ENCODE measurements around the gene CHRM4. TPM values are rescaled to one million over a fixed set of nuclear protein-coding genes. Genes with fewer than 3 reads are reported as not detected.
A peak's percentile ranks its signal among the peaks of the same experiment; 100 is the strongest.

The CHRM4 gene
- total RNA-seq, 1 donor from 2014 or later = 0.35 TPM

- no peak overlapping the region for H3K4me3 Mint-ChIP-seq
- ATAC-seq (ENCODE audit: low read depth) = no peak
- no peaks in the 10 kb centered on the region for H3K27me3 Mint-ChIP-seq
- CTCF ChIA-PET = no interaction called here
- no peaks in the 10 kb centered on the region for H3K4me1 Mint-ChIP-seq
- no peak for DNase-seq
- TF ChIP-seq, protein P1, sequence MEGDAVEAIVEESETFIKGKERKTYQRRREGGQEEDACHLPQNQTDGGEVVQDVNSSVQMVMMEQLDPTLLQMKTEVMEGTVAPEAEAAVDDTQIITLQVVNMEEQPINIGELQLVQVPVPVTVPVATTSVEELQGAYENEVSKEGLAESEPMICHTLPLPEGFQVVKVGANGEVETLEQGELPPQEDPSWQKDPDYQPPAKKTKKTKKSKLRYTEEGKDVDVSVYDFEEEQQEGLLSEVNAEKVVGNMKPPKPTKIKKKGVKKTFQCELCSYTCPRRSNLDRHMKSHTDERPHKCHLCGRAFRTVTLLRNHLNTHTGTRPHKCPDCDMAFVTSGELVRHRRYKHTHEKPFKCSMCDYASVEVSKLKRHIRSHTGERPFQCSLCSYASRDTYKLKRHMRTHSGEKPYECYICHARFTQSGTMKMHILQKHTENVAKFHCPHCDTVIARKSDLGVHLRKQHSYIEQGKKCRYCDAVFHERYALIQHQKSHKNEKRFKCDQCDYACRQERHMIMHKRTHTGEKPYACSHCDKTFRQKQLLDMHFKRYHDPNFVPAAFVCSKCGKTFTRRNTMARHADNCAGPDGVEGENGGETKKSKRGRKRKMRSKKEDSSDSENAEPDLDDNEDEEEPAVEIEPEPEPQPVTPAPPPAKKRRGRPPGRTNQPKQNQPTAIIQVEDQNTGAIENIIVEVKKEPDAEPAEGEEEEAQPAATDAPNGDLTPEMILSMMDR (IDR thresholded peaks at IDR 0.05) = no peak
- peaks cover 81% of the 10 kb centered on the region for H3K36me3 Mint-ChIP-seq (ENCODE audit: low read depth)
- H3K9me3 Mint-ChIP-seq = no peaks in the 10 kb centered on the region
- POLR2A ChIA-PET = no interaction called here
- intact Hi-C loops (cut with micrococcal nuclease) = no loop called here
- no peak overlapping the region for H3K27ac Mint-ChIP-seq
These were observed 13.0 kb upstream of the CHRM4 start for GRCh38 chr11:46404476-46405017.

DNA sequence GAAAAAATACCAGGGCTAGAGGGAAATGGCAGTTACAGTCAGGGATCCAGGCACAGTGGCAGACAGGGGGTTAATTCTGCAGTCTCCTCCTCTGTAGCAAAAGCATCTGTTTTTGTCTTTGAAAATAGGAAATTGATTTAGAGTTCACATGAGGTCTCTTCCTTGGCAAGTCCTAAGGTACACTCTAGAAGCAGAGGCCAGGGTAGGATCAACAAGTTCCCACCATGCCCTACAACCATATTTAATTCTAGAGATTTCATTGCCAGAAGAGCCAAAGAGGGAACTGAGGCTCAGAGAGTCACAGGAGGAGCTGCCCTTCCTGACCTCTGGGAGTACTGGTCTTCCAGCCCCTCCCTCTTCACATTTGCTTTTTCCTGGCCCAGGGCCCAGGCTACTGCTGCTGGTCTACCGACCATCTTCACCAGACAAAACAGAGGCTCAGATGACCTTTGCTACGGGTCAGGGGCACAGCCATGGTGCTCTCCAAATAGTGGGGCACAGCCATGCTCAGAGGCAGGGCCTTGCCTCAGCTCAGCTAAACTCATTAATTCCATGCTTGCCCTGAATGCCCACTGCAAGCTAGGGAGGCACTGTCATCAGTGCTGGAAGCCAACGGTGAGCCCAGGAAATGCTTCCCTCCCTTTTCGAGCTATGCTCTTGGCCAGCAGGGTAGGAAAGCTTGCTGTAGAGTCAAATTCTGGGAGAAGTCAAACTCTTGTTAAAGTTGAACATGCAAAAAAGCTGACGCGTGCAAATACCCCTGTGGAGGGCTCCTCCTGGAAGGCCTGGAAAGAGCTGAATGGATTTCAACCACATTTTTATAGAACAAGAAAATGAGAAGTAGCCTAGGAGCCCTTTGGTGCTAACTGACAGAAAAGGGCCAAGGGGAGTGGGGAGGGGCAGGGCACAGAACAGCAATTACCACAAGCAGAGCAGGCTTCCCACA lies 11.7 kb upstream of the CHRM4 start:
- TF ChIP-seq, protein P1 (IDR thresholded peaks at IDR 0.05) = no peak
- DNase-seq (no peak), ATAC-seq (ENCODE audit: low read depth) (no peak)
- Mint-ChIP-seq H3K4me3 (no peak overlapping the region), H3K27ac (no peak overlapping the region), H3K9me3 (no peaks in the 10 kb centered on the region), H3K27me3 (no peaks in the 10 kb centered on the region), H3K36me3 (ENCODE audit: low read depth) (peaks cover 72% of the 10 kb centered on the region), H3K4me1 (no peaks in the 10 kb centered on the region)
- intact Hi-C loops (cut with micrococcal nuclease) = no loop called here
- CTCF ChIA-PET = no interaction called here
- POLR2A ChIA-PET = no interaction called here

DNA sequence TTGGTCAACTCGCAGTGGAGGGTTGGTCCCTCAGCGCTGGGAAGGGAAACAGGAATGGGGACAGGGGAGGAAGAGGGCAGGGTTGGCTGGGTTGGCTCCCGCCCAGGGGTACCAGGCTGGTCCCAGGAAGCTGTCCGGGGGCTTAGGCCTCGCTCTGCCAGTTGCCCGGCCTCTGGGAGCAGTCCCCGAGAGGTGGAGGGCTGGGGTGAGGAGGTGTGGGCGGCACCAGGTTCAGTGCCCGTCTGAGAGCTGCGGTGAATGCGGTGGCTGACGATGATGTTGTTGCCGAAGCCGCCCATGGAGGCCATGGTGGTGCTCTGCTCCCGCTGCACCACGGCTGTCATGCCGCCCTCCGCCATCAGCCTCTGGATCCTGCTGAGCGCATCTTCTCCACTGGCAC lies 6.0 kb upstream of the CHRM4 start:
- CTCF ChIA-PET = no interaction called here
- peaks cover 41% of the 10 kb centered on the region for H3K36me3 Mint-ChIP-seq (ENCODE audit: low read depth)
- POLR2A ChIA-PET = no interaction called here
- intact Hi-C loops (cut with micrococcal nuclease) = no loop called here
- H3K27me3 Mint-ChIP-seq = peaks cover 7% of the 10 kb centered on the region
- no peaks in the 10 kb centered on the region for H3K9me3 Mint-ChIP-seq
- H3K4me3 Mint-ChIP-seq = no peak overlapping the region
- no peak overlapping the region for H3K27ac Mint-ChIP-seq
- ATAC-seq (ENCODE audit: low read depth) (no peak), DNase-seq (no peak)
- H3K4me1 Mint-ChIP-seq = peaks cover 10% of the 10 kb centered on the region
- TF ChIP-seq, protein P1 (IDR thresholded peaks at IDR 0.05) = no peak

- Mint-ChIP-seq H3K27me3 (peaks cover 15% of the 10 kb centered on the region), H3K36me3 (ENCODE audit: low read depth) (peaks cover 19% of the 10 kb centered on the region), H3K27ac (no peak overlapping the region), H3K4me3 (no peak overlapping the region), H3K9me3 (no peaks in the 10 kb centered on the region), H3K4me1 (peaks cover 24% of the 10 kb centered on the region)
- intact Hi-C loops (cut with micrococcal nuclease) = loop anchor here (2.0 kb wide), 2 partner anchors 47 to 509 kb away; partner anchors contain the start of genes DGKZ and MAPK8IP1
- TF ChIP-seq, protein P1 (IDR thresholded peaks at IDR 0.05) = no peak
- ATAC-seq (ENCODE audit: low read depth) = no peak
- ChIA-PET CTCF (interaction anchor here (1.5 kb wide), 1 partner anchor 96 kb away, joined by 4 read pairs; no protein-coding TSS in a partner anchor), POLR2A (no interaction called here)
- DNase-seq = no peak
These were observed 2.2 kb upstream of the CHRM4 start for GRCh38 chr11:46393759-46394158.

GRCh38 chr11:46393231-46393616 lies 1.6 kb upstream of the CHRM4 start:
- no peak for ATAC-seq (ENCODE audit: low read depth)

More at GRCh38 chr11:46393231-46393616, 1.6 kb upstream of the CHRM4 start:
- Mint-ChIP-seq H3K4me3 (peak overlapping the region; percentile 70), H3K27ac (no peak overlapping the region), H3K4me1 (peaks cover 24% of the 10 kb centered on the region), H3K9me3 (no peaks in the 10 kb centered on the region), H3K36me3 (ENCODE audit: low read depth) (peaks cover 17% of the 10 kb centered on the region), H3K27me3 (peaks cover 21% of the 10 kb centered on the region)
- intact Hi-C loops (cut with micrococcal nuclease) = loop anchor here (2.0 kb wide), 2 partner anchors 46 to 508 kb away; partner anchors contain the start of genes DGKZ and MAPK8IP1
- TF ChIP-seq, protein P1 (IDR thresholded peaks at IDR 0.05) = no peak
- ChIA-PET POLR2A (no interaction called here), CTCF (interaction anchor here (1.5 to 1.8 kb wide), 2 partner anchors 25 to 97 kb away, joined by 4 read pairs; no protein-coding TSS in a partner anchor)
- DNase-seq = no peak

All from activated B cell treated with CpG ODN at 0.5 μM for 24 hours (primary cell).